Measurements from ENCODE around the gene SUGCT. TPM values are rescaled to one million over a fixed set of nuclear protein-coding genes. Genes with fewer than 3 reads are reported as not detected.

SUGCT gene
- polyA plus RNA-seq, 1 of the 3 experiments (the other 2 are of a cell fraction): 53.7 TPM

DNA sequence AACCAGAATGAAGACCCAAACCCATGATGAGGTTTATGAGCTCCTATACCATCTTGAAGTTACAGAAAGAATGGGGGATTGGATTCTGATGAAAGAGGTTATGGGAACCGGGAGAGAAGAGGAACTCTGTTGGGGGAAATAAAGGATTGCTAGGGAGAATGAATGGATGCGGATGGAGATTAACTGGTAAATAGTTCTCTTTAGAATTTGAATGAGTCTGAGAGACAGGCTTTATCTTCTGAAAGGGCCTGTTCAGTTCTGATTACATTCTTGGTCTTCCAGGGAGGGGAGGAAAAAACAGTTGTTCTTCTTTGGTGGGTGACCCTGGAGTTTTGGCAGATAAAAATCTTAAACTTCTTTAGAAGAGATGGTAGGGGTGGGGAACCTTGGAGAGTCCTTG is 13.9 kb downstream of the SUGCT start:
- no peak for DNase-seq
- Histone ChIP-seq H3K4me2 (no peak overlapping the region), H3K36me3 (replicated peaks in 1 of 2; ENCODE audit: control insufficient read depth in 1 of 2, insufficient read depth in 2 of 2, low read length in 1 of 2) (peaks cover 0 to 4% of the 10 kb centered on the region in 2 experiments), H3K4me1 (ENCODE audit: control insufficient read depth in 1 of 2, insufficient read depth in 2 of 2, low read depth in 1 of 2, low read length in 1 of 2) (no peaks in the 10 kb centered on the region), H3K9me2 (no peaks in the 10 kb centered on the region), H3K9me3 (no peaks in the 10 kb centered on the region), H2AFZ (ENCODE audit: low read depth) (no peak overlapping the region), H4K20me1 (ENCODE audit: insufficient read depth) (no peaks in the 10 kb centered on the region), H3K27me3 (ENCODE audit: insufficient read depth) (no peaks in the 10 kb centered on the region), H3K4me3 (ENCODE audit: low read depth in 2 of 2, low read length in 1 of 2) (no peak overlapping the region), H3K27ac (ENCODE audit: low read depth in 2 of 2, low read length in 1 of 2) (no peak overlapping the region), H3F3A (replicated peaks; ENCODE audit: insufficient read depth) (no peaks in the 10 kb centered on the region), H3K9ac (no peak overlapping the region), H3K79me2 (ENCODE audit: insufficient read depth) (no peaks in the 10 kb centered on the region)
- TF ChIP-seq FOSL2 (IDR thresholded peaks at IDR 0.05; ENCODE audit: borderline replicate concordance, low read depth) (no peak), MEF2A (IDR thresholded peaks at IDR 0.05; ENCODE audit: borderline replicate concordance, low read depth) (no peak), POLR2AphosphoS5 (IDR thresholded peaks at IDR 0.05; ENCODE audit: low read depth, low read length) (no peak), FOXJ3 (CRISPR knock-in tag; IDR thresholded peaks at IDR 0.05) (no peak), TAF1 (IDR thresholded peaks at IDR 0.05; ENCODE audit: borderline replicate concordance, low read depth, low read length) (no peak), NRF1 (IDR thresholded peaks at IDR 0.05; ENCODE audit: low read depth, low read length) (no peak), CHD2 (IDR thresholded peaks at IDR 0.05; ENCODE audit: low read length, partially characterized antibody) (no peak), MXI1 (IDR thresholded peaks at IDR 0.05; ENCODE audit: low read depth, low read length) (no peak), RXRA (IDR thresholded peaks at IDR 0.05; ENCODE audit: borderline replicate concordance, low read depth) (no peak), GABPA (IDR thresholded peaks at IDR 0.05; ENCODE audit: low read depth) (no peak), TCF12 (IDR thresholded peaks at IDR 0.05) (no peak), RAD21 (IDR thresholded peaks at IDR 0.05; ENCODE audit: low read length) (no peak)
- TF ChIP-seq, protein P1, sequence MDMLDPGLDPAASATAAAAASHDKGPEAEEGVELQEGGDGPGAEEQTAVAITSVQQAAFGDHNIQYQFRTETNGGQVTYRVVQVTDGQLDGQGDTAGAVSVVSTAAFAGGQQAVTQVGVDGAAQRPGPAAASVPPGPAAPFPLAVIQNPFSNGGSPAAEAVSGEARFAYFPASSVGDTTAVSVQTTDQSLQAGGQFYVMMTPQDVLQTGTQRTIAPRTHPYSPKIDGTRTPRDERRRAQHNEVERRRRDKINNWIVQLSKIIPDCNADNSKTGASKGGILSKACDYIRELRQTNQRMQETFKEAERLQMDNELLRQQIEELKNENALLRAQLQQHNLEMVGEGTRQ (IDR thresholded peaks at IDR 0.05; ENCODE audit: borderline replicate concordance, low read depth, low read length): no peak
- TF ChIP-seq, protein P2, sequence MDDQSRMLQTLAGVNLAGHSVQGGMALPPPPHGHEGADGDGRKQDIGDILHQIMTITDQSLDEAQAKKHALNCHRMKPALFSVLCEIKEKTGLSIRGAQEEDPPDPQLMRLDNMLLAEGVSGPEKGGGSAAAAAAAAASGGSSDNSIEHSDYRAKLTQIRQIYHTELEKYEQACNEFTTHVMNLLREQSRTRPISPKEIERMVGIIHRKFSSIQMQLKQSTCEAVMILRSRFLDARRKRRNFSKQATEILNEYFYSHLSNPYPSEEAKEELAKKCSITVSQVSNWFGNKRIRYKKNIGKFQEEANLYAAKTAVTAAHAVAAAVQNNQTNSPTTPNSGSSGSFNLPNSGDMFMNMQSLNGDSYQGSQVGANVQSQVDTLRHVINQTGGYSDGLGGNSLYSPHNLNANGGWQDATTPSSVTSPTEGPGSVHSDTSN (IDR thresholded peaks at IDR 0.05): no peak
- WGBS (ENCODE audit: low lambda C conversion rate): 90% methylated on average over 2 of the region's 2 CpGs
- ChIA-PET CTCF (interaction anchor here (5.0 kb wide), 1 partner anchor 14 kb away, joined by 32 read pairs; the partner anchor contains the start of genes MPLKIP and SUGCT), POLR2A (no interaction called here)

DNA sequence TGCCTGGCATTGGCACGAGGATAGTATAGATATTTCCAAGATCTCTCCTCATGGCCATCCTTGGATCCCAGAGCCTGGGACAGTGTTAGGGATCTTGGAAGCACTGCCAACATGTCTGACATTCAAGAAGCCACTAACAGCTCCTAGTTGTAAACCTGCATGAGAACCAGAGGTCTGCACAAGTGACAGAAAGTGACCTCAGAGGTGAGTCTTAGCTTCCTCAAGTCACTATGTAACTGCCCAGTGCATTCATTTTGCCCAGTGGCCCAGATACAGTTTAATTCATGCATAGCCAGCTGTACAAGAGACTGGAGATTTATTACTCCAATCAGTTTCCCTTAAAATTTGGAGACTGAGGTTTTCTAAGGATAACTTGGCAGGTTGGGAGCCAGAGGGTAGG is 16.7 kb downstream of the SUGCT start:
- Histone ChIP-seq H3F3A (replicated peaks; ENCODE audit: insufficient read depth) (no peaks in the 10 kb centered on the region), H3K79me2 (ENCODE audit: insufficient read depth) (no peaks in the 10 kb centered on the region), H3K9me2 (no peaks in the 10 kb centered on the region), H3K4me1 (ENCODE audit: control insufficient read depth in 1 of 2, insufficient read depth in 2 of 2, low read depth in 1 of 2, low read length in 1 of 2) (no peaks in the 10 kb centered on the region), H3K36me3 (replicated peaks in 1 of 2; ENCODE audit: control insufficient read depth in 1 of 2, insufficient read depth in 2 of 2, low read length in 1 of 2) (no peaks in the 10 kb centered on the region), H2AFZ (ENCODE audit: low read depth) (no peak overlapping the region), H3K27ac (ENCODE audit: low read depth in 2 of 2, low read length in 1 of 2) (no peak overlapping the region), H3K27me3 (ENCODE audit: insufficient read depth) (no peaks in the 10 kb centered on the region), H3K4me3 (ENCODE audit: low read depth in 2 of 2, low read length in 1 of 2) (no peak overlapping the region), H3K9me3 (no peaks in the 10 kb centered on the region), H3K4me2 (no peak overlapping the region), H3K9ac (no peak overlapping the region), H4K20me1 (ENCODE audit: insufficient read depth) (no peaks in the 10 kb centered on the region)
- 25% methylated on average over 1 of the region's 1 CpG for WGBS (ENCODE audit: low lambda C conversion rate)
- ChIA-PET CTCF (interaction anchor here (1.2 to 5.0 kb wide), 2 partner anchors 16 to 17 kb away, joined by 3 to 32 read pairs; partner anchors contain the start of genes MPLKIP and SUGCT), POLR2A (no interaction called here)
- DNase-seq: no peak
- TF ChIP-seq TAF1 (IDR thresholded peaks at IDR 0.05; ENCODE audit: borderline replicate concordance, low read depth, low read length) (no peak), FOXJ3 (CRISPR knock-in tag; IDR thresholded peaks at IDR 0.05) (no peak), RCOR1 (IDR thresholded peaks at IDR 0.05; ENCODE audit: low read length) (no peak), POLR2AphosphoS5 (IDR thresholded peaks at IDR 0.05; ENCODE audit: low read depth, low read length) (no peak), CHD2 (IDR thresholded peaks at IDR 0.05; ENCODE audit: low read length, partially characterized antibody) (no peak), MXI1 (IDR thresholded peaks at IDR 0.05; ENCODE audit: low read depth, low read length) (no peak), GABPA (IDR thresholded peaks at IDR 0.05; ENCODE audit: low read depth) (no peak), NRF1 (IDR thresholded peaks at IDR 0.05; ENCODE audit: low read depth, low read length) (no peak), JUND (IDR thresholded peaks at IDR 0.05) (no peak), TEAD4 (IDR thresholded peaks at IDR 0.05; ENCODE audit: borderline replicate concordance, insufficient read depth) (no peak), EZH2phosphoT487 (IDR thresholded peaks at IDR 0.05; ENCODE audit: borderline replicate concordance, low read depth) (no peak), SIN3A (IDR thresholded peaks at IDR 0.05; ENCODE audit: borderline replicate concordance, low read depth, low read length) (no peak)

Data from SK-N-SH (cell line).